Body of pancreas (tissue), 4 donors: Measurements from ENCODE around the gene NMNAT3.

Experiments used
- POLR2A ChIP-seq, 3 donors: fragments of 450-650 bp; IDR thresholded peaks; one replicate each; pipeline ENCODE4 v1.6.1; 2016; ENCODE audit warnings: antibody characterized with exemption in 3 of 3, mild to moderate bottlenecking in 2 of 3
- TF ChIP-seq, protein P1 (sequence below), 7 experiments: fragments of 450-650 bp in 4 of 7; fragments of 200-600 bp in 3 of 7; sonication (generic) in 3 of 7; IDR thresholded peaks; one replicate each; pipeline ENCODE4 v1.5.1; 2016 to 2019; ENCODE audit warnings: antibody characterized with exemption in 7 of 7

DNA sequence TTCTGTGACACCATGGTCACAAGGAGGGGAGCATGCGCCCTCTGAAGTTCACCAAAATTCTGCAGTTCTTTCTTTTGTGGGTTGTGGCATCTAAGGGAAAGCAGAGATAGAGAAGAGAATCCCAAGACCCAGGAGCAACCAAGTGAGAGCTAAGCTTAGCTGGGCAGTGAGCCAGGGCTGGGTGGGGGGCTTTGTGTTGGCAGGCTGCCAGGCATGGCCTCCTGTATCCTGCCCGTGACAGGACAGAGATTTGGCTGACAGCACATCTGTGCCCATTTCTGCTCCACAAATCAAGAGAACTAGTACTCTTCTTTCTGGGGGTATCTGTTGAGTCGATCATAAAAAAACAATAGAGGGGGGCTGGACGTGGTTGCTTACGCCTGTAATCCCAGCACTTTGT, 66.2 kb downstream of the NMNAT3 start:
- no peak for TF ChIP-seq POLR2A (IDR thresholded peaks at IDR 0.05)
- TF ChIP-seq, protein P1, sequence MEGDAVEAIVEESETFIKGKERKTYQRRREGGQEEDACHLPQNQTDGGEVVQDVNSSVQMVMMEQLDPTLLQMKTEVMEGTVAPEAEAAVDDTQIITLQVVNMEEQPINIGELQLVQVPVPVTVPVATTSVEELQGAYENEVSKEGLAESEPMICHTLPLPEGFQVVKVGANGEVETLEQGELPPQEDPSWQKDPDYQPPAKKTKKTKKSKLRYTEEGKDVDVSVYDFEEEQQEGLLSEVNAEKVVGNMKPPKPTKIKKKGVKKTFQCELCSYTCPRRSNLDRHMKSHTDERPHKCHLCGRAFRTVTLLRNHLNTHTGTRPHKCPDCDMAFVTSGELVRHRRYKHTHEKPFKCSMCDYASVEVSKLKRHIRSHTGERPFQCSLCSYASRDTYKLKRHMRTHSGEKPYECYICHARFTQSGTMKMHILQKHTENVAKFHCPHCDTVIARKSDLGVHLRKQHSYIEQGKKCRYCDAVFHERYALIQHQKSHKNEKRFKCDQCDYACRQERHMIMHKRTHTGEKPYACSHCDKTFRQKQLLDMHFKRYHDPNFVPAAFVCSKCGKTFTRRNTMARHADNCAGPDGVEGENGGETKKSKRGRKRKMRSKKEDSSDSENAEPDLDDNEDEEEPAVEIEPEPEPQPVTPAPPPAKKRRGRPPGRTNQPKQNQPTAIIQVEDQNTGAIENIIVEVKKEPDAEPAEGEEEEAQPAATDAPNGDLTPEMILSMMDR (IDR thresholded peaks at IDR 0.05): no peak
